Tibial nerve (tissue), 4 donors: ENCODE data around the gene ETNK1. TPM values are rescaled to one million over a fixed set of nuclear protein-coding genes. Genes with fewer than 3 reads are reported as not detected.

Experiments used
- DNase-seq, 2 donors: peaks; one replicate each; pipeline ENCODE4 v3.0.0-alpha.2; 2019; ENCODE audit warnings: low spot score in 2 of 2
- H3K27ac ChIP-seq, 4 donors: fragments of 200-600 bp; sonication (generic) in 3 of 4; one replicate each; pipeline ENCODE4 v1.5.1; 2017 to 2019; ENCODE audit warnings: mild to moderate bottlenecking in 1 of 4
- H3K27me3 ChIP-seq, 2 donors: fragments of 200-600 bp; sonication (generic) in 1 of 2; one replicate each; pipeline versions ENCODE4 v1.5.1 to v1.6.0; 2017 to 2019
- H3K36me3 ChIP-seq, 3 donors: fragments of 200-600 bp; sonication (generic); one replicate each; pipeline ENCODE4 v1.5.1; 2018 to 2019
- H3K4me1 ChIP-seq, 4 donors: fragments of 200-600 bp; sonication (generic) in 3 of 4; one replicate each; pipeline ENCODE4 v1.5.1; 2017 to 2019
- H3K4me3 ChIP-seq, 4 donors: fragments of 200-600 bp; sonication (generic) in 3 of 4; one replicate each; pipeline ENCODE4 v1.5.1; 2017 to 2019; ENCODE audit warnings: mild to moderate bottlenecking in 1 of 4, moderate library complexity in 1 of 4
- H3K9me3 ChIP-seq, 4 donors: fragments of 200-600 bp; sonication (generic) in 3 of 4; one replicate each; pipeline ENCODE4 v1.5.1; 2017 to 2019
- CTCF ChIP-seq, 5 experiments: fragments of 200-600 bp in 3 of 5; fragments of 450-650 bp in 2 of 5; sonication (generic) in 3 of 5; IDR thresholded peaks; one replicate each; pipeline ENCODE4 v1.5.1; 2016 to 2019; ENCODE audit warnings: antibody characterized with exemption in 5 of 5, mild to moderate bottlenecking in 3 of 5, moderate library complexity in 2 of 5
- EP300 ChIP-seq, 2 donors: sonication (generic); formaldehyde crosslinking; IDR thresholded peaks; one replicate each; pipeline ENCODE4 v1.6.1; 2017; ENCODE audit warnings: antibody characterized with exemption in 2 of 2, mild to moderate bottlenecking in 1 of 2
- POLR2A ChIP-seq, 2 donors: fragments of 450-650 bp; IDR thresholded peaks; one replicate each; pipeline ENCODE4 v1.6.1; 2017; ENCODE audit warnings: antibody characterized with exemption in 2 of 2, mild to moderate bottlenecking in 2 of 2, moderate library complexity in 2 of 2
- WGBS, 2 donors: methylation state at CpG; one replicate each; pipeline ENCODE4 v1.1.5; 2018; 5-methylcytosine and 5-hydroxymethylcytosine counted together
- total RNA-seq, 4 donors: library from RNA; depleted of rRNA; stranded (reverse); fragments of >200 nt; gene quantifications; one replicate each; pipeline ENCODE4 v1.1.0, GENCODE V29; 2016

Gene ETNK1
- total RNA-seq, 4 donors from 2014 or later: 31.5 to 43.9 (median 36.8) TPM

- 94 to 100% methylated on average over 1 of the region's 1 CpG for WGBS, 2 donors
- H3K27ac ChIP-seq: no peak overlapping the region
- H3K9me3 ChIP-seq: no peaks in the 10 kb centered on the region
- DNase-seq: no peak
- peaks cover 0 to 5% (median 0%) of the 10 kb centered on the region in 4 donors for H3K4me1 ChIP-seq
- H3K27me3 ChIP-seq: no peaks in the 10 kb centered on the region
- TF ChIP-seq CTCF (IDR thresholded peaks at IDR 0.05): no peak
- no peak overlapping the region for H3K4me3 ChIP-seq
- H3K36me3 ChIP-seq: peaks cover 0 to 18% (median 2%) of the 10 kb centered on the region in 3 donors
Measured at GRCh38 chr12:22657538-22657937, 32.6 kb downstream of the ETNK1 start.

GRCh38 chr12:22658214-22658613 lies 33.2 kb downstream of the ETNK1 start:
- Histone ChIP-seq H3K4me3 (no peak overlapping the region), H3K36me3 (peaks cover 0 to 18% (median 2%) of the 10 kb centered on the region in 3 donors), H3K27ac (no peak overlapping the region), H3K9me3 (no peaks in the 10 kb centered on the region), H3K27me3 (no peaks in the 10 kb centered on the region), H3K4me1 (no peaks in the 10 kb centered on the region)
- no peak for DNase-seq
- no peak for TF ChIP-seq POLR2A (IDR thresholded peaks at IDR 0.05)
- no peak for TF ChIP-seq EP300 (IDR thresholded peaks at IDR 0.05)
- TF ChIP-seq CTCF (IDR thresholded peaks at IDR 0.05): no peak
- 91 to 96% methylated on average over 2 of the region's 2 CpGs for WGBS, 2 donors

- H3K9me3 ChIP-seq: no peaks in the 10 kb centered on the region
- WGBS, 2 donors: 94 to 100% methylated on average over 1 of the region's 1 CpG
- peaks cover 0 to 18% (median 2%) of the 10 kb centered on the region in 3 donors for H3K36me3 ChIP-seq
- H3K4me1 ChIP-seq: no peaks in the 10 kb centered on the region
- no peak overlapping the region for H3K27ac ChIP-seq
- TF ChIP-seq POLR2A (IDR thresholded peaks at IDR 0.05): no peak
- TF ChIP-seq EP300 (IDR thresholded peaks at IDR 0.05): no peak
- TF ChIP-seq CTCF (IDR thresholded peaks at IDR 0.05): no peak
- DNase-seq: no peak
- H3K27me3 ChIP-seq: no peaks in the 10 kb centered on the region
- H3K4me3 ChIP-seq: no peak overlapping the region
Measured at GRCh38 chr12:22662356-22662755, 37.4 kb downstream of the ETNK1 start.

- no peak for TF ChIP-seq POLR2A (IDR thresholded peaks at IDR 0.05)
- no peak for TF ChIP-seq CTCF (IDR thresholded peaks at IDR 0.05)
- no peak for TF ChIP-seq EP300 (IDR thresholded peaks at IDR 0.05)
- no peak overlapping the region for H3K27ac ChIP-seq
- no peak for DNase-seq
- no peak overlapping the region for H3K4me3 ChIP-seq
- H3K27me3 ChIP-seq: no peaks in the 10 kb centered on the region
- no peaks in the 10 kb centered on the region for H3K4me1 ChIP-seq
- peaks cover 0 to 18% (median 2%) of the 10 kb centered on the region in 3 donors for H3K36me3 ChIP-seq
- no peaks in the 10 kb centered on the region for H3K9me3 ChIP-seq
Measured at GRCh38 chr12:22665476-22665875, 40.5 kb downstream of the ETNK1 start.

GRCh38 chr12:22667122-22667521 lies 42.2 kb downstream of the ETNK1 start:
- Histone ChIP-seq H3K4me1 (no peaks in the 10 kb centered on the region), H3K27me3 (no peaks in the 10 kb centered on the region), H3K9me3 (no peaks in the 10 kb centered on the region), H3K4me3 (no peak overlapping the region), H3K36me3 (peaks cover 0 to 18% (median 0%) of the 10 kb centered on the region in 3 donors), H3K27ac (no peak overlapping the region)
- 11 to 32% methylated on average over 1 of the region's 1 CpG for WGBS, 2 donors
- DNase-seq: no peak
- no peak for TF ChIP-seq CTCF (IDR thresholded peaks at IDR 0.05)
